ENCODE measurements around the gene DCANP1. TPM values are rescaled to one million over a fixed set of nuclear protein-coding genes. Genes with fewer than 3 reads are reported as not detected.
A peak's percentile ranks its signal among the peaks of the same experiment; 100 is the strongest.

The DCANP1 gene
- total and polyA plus RNA-seq, 2 donors from 2014 or later: not detected

DNA sequence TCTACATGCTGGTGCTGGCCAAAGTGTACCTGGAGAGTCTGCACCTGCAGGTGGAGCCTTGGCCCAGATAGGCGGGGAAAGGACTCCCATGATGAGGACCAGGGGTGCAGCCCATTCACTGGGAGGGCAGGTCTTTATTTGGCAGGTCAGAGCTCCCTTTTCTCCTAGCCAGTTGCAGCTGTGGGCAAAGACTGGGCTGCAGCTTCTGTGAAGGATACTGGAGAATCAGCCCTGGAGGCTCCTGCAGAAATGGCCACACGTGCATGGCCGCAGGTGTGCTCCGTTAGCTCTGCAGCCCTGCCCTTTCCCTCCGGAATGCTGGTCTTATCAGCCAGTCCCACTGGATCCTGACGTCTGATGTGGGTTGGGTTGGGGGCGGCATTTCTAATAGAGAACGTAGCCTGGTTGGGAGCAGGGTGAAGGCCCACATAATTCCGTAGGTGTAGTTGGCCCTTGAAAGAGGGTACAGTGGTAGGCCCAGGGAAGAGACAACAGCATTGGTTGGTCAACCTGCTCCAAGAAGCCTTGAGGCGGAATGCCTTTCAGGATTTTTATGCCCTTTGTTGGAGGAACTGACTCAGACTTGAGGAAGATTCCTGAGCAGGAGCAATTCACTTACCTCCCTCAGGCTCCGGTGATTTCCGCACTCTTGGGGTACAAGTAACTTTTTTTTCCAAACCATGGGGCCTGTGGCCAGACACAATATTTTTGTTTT is 27.0 kb upstream of the DCANP1 start:
- Histone ChIP-seq H3K36me3 (ENCODE audit: control insufficient read depth in 2 of 3, insufficient read depth in 3 of 3, low read length in 3 of 3) (no peaks in the 10 kb centered on the region), H3K4me1 (ENCODE audit: control insufficient read depth in 2 of 3, insufficient read depth in 2 of 3, low read depth in 1 of 3, low read length in 3 of 3) (no peaks in the 10 kb centered on the region), H3K9ac (ENCODE audit: low read length in 3 of 3) (no peak overlapping the region), H3K4me3 (ENCODE audit: low read length in 3 of 3) (no peak overlapping the region), H3K9me3 (ENCODE audit: control insufficient read depth in 2 of 3, insufficient read depth in 1 of 3, low read length in 3 of 3) (no peaks in the 10 kb centered on the region), H3K27ac (ENCODE audit: low read depth in 2 of 2, low read length in 2 of 2) (no peak overlapping the region), H3K27me3 (ENCODE audit: control insufficient read depth, insufficient read depth, low read length) (peaks cover 2% of the 10 kb centered on the region)
- TF ChIP-seq, protein P1, sequence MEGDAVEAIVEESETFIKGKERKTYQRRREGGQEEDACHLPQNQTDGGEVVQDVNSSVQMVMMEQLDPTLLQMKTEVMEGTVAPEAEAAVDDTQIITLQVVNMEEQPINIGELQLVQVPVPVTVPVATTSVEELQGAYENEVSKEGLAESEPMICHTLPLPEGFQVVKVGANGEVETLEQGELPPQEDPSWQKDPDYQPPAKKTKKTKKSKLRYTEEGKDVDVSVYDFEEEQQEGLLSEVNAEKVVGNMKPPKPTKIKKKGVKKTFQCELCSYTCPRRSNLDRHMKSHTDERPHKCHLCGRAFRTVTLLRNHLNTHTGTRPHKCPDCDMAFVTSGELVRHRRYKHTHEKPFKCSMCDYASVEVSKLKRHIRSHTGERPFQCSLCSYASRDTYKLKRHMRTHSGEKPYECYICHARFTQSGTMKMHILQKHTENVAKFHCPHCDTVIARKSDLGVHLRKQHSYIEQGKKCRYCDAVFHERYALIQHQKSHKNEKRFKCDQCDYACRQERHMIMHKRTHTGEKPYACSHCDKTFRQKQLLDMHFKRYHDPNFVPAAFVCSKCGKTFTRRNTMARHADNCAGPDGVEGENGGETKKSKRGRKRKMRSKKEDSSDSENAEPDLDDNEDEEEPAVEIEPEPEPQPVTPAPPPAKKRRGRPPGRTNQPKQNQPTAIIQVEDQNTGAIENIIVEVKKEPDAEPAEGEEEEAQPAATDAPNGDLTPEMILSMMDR (IDR thresholded peaks at IDR 0.05; ENCODE audit: borderline replicate concordance, extremely low read depth, insufficient read depth): no peak
- FAIRE-seq (no peak), DNase-seq (peak in 1 of 5 donors; percentile 44)
- intact Hi-C loops (cut with DNase I): no loop called here

DNA sequence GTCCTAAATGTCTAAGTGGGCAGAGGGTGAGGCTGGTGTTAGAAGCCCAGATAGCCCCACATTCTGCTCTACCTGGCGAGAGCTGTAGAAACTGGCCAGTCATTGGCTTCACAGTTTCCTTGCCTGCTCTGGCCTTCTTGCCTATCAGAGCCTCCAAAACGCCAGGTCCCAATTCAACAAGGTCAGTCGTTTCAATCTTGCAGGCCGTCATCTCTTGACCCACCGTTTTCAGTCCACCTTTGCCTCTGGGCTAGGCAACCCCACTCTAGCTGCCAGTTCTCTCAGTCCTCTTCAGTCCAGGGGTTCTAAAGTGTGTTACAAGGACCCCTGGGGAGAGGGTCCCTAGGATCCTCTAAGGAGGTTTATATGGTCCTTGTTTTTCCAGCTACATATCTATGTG is 25.0 kb upstream of the DCANP1 start:
- FAIRE-seq (no peak), DNase-seq (peak in 1 of 5 donors; percentile 4)
- Histone ChIP-seq H3K4me3 (ENCODE audit: low read length in 3 of 3) (no peak overlapping the region), H3K36me3 (ENCODE audit: control insufficient read depth in 2 of 3, insufficient read depth in 3 of 3, low read length in 3 of 3) (no peaks in the 10 kb centered on the region), H3K27me3 (ENCODE audit: control insufficient read depth, insufficient read depth, low read length) (peaks cover 4% of the 10 kb centered on the region), H3K27ac (ENCODE audit: low read depth in 2 of 2, low read length in 2 of 2) (no peak overlapping the region), H3K9ac (ENCODE audit: low read length in 3 of 3) (no peak overlapping the region), H3K4me1 (ENCODE audit: control insufficient read depth in 2 of 3, insufficient read depth in 2 of 3, low read depth in 1 of 3, low read length in 3 of 3) (no peaks in the 10 kb centered on the region), H3K9me3 (ENCODE audit: control insufficient read depth in 2 of 3, insufficient read depth in 1 of 3, low read length in 3 of 3) (no peaks in the 10 kb centered on the region)
- TF ChIP-seq, protein P1 (IDR thresholded peaks at IDR 0.05; ENCODE audit: borderline replicate concordance, extremely low read depth, insufficient read depth): no peak
- intact Hi-C loops (cut with DNase I): no loop called here

GRCh38 chr5:135471726-135472125 is 24.6 kb upstream of the DCANP1 start:
- peaks cover 7% of the 10 kb centered on the region for H3K27me3 ChIP-seq (ENCODE audit: control insufficient read depth, insufficient read depth, low read length)

More at GRCh38 chr5:135471726-135472125, 24.6 kb upstream of the DCANP1 start:
- intact Hi-C loops (cut with DNase I): no loop called here
- Histone ChIP-seq H3K9ac (ENCODE audit: low read length in 3 of 3) (no peak overlapping the region), H3K27ac (ENCODE audit: low read depth in 2 of 2, low read length in 2 of 2) (no peak overlapping the region), H3K9me3 (ENCODE audit: control insufficient read depth in 2 of 3, insufficient read depth in 1 of 3, low read length in 3 of 3) (no peaks in the 10 kb centered on the region), H3K4me3 (ENCODE audit: low read length in 3 of 3) (no peak overlapping the region), H3K36me3 (ENCODE audit: control insufficient read depth in 2 of 3, insufficient read depth in 3 of 3, low read length in 3 of 3) (no peaks in the 10 kb centered on the region), H3K4me1 (ENCODE audit: control insufficient read depth in 2 of 3, insufficient read depth in 2 of 3, low read depth in 1 of 3, low read length in 3 of 3) (no peaks in the 10 kb centered on the region)
- DNase-seq (peak in 1 of 5 donors; percentile 23), FAIRE-seq (no peak)
- TF ChIP-seq, protein P1 (IDR thresholded peaks at IDR 0.05; ENCODE audit: borderline replicate concordance, extremely low read depth, insufficient read depth): no peak
